ENCODE measurements around the gene HLA-DOA. TPM values are rescaled to one million over a fixed set of nuclear protein-coding genes. Genes with fewer than 3 reads are reported as not detected.

The HLA-DOA gene
- total RNA-seq, 1 donor from 2014 or later = 0.69 TPM

- DNase-seq = no peak
- Mint-ChIP-seq H3K4me3 (ENCODE audit: unreplicated experiment) (no peak overlapping the region), H3K9me3 (ENCODE audit: unreplicated experiment) (peaks cover 2% of the 10 kb centered on the region), H3K27ac (ENCODE audit: unreplicated experiment) (no peak overlapping the region), H3K4me1 (ENCODE audit: low read depth, unreplicated experiment) (peaks cover 4% of the 10 kb centered on the region), H3K36me3 (ENCODE audit: unreplicated experiment) (no peaks in the 10 kb centered on the region), H3K27me3 (ENCODE audit: unreplicated experiment) (no peaks in the 10 kb centered on the region)
- TF ChIP-seq CTCF (IDR thresholded peaks at IDR 0.05; ENCODE audit: partially characterized antibody, unreplicated experiment) = no peak
These were observed 12.5 kb upstream of the HLA-DOA start for GRCh38 chr6:33021917-33022316.

- Mint-ChIP-seq H3K27ac (ENCODE audit: unreplicated experiment) (no peak overlapping the region), H3K4me1 (ENCODE audit: low read depth, unreplicated experiment) (peaks cover 5% of the 10 kb centered on the region), H3K27me3 (ENCODE audit: unreplicated experiment) (no peaks in the 10 kb centered on the region), H3K9me3 (ENCODE audit: unreplicated experiment) (peaks cover 2% of the 10 kb centered on the region), H3K4me3 (ENCODE audit: unreplicated experiment) (no peak overlapping the region), H3K36me3 (ENCODE audit: unreplicated experiment) (no peaks in the 10 kb centered on the region)
- no peak for TF ChIP-seq CTCF (IDR thresholded peaks at IDR 0.05; ENCODE audit: partially characterized antibody, unreplicated experiment)
- DNase-seq = no peak
These were observed 10.0 kb upstream of the HLA-DOA start for GRCh38 chr6:33019372-33019771.

GRCh38 chr6:33018904-33019303, 9.5 kb upstream of the HLA-DOA start:
- peaks cover 5% of the 10 kb centered on the region for H3K4me1 Mint-ChIP-seq (ENCODE audit: low read depth, unreplicated experiment)
- H3K36me3 Mint-ChIP-seq (ENCODE audit: unreplicated experiment) = no peaks in the 10 kb centered on the region
- H3K27ac Mint-ChIP-seq (ENCODE audit: unreplicated experiment) = no peak overlapping the region
- no peak for DNase-seq
- no peak overlapping the region for H3K4me3 Mint-ChIP-seq (ENCODE audit: unreplicated experiment)
- H3K27me3 Mint-ChIP-seq (ENCODE audit: unreplicated experiment) = no peaks in the 10 kb centered on the region
- TF ChIP-seq CTCF (IDR thresholded peaks at IDR 0.05; ENCODE audit: partially characterized antibody, unreplicated experiment) = no peak
- peaks cover 2% of the 10 kb centered on the region for H3K9me3 Mint-ChIP-seq (ENCODE audit: unreplicated experiment)

DNA sequence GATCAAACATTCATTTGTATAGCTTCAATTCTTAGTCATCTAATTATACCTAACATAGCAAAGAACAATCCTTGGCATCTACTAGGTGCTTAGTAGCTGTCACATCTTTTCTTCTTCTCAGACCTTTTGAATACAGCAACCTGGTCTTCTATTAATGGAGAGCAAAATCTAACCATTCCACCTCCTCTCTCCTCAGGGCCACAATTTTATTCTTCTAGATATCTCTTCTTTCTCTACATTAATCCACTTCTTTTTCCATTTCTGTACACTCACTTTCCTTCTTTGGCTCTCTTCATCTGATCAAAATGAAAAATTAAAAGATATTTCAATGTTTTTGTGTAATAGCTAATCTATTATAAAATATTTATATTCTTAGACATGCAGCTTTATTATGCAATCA, 9.0 kb upstream of the HLA-DOA start:
- H3K27ac Mint-ChIP-seq (ENCODE audit: unreplicated experiment) = no peak overlapping the region
- H3K36me3 Mint-ChIP-seq (ENCODE audit: unreplicated experiment) = no peaks in the 10 kb centered on the region
- no peaks in the 10 kb centered on the region for H3K27me3 Mint-ChIP-seq (ENCODE audit: unreplicated experiment)
- TF ChIP-seq CTCF (IDR thresholded peaks at IDR 0.05; ENCODE audit: partially characterized antibody, unreplicated experiment) = no peak
- H3K4me1 Mint-ChIP-seq (ENCODE audit: low read depth, unreplicated experiment) = peaks cover 5% of the 10 kb centered on the region
- DNase-seq = no peak
- H3K9me3 Mint-ChIP-seq (ENCODE audit: unreplicated experiment) = peaks cover 2% of the 10 kb centered on the region
- no peak overlapping the region for H3K4me3 Mint-ChIP-seq (ENCODE audit: unreplicated experiment)

- Mint-ChIP-seq H3K36me3 (ENCODE audit: unreplicated experiment) (no peaks in the 10 kb centered on the region), H3K27me3 (ENCODE audit: unreplicated experiment) (no peaks in the 10 kb centered on the region), H3K27ac (ENCODE audit: unreplicated experiment) (no peak overlapping the region), H3K4me1 (ENCODE audit: low read depth, unreplicated experiment) (peaks cover 5% of the 10 kb centered on the region), H3K4me3 (ENCODE audit: unreplicated experiment) (no peak overlapping the region), H3K9me3 (ENCODE audit: unreplicated experiment) (no peaks in the 10 kb centered on the region)
- DNase-seq = no peak
- TF ChIP-seq CTCF (IDR thresholded peaks at IDR 0.05; ENCODE audit: partially characterized antibody, unreplicated experiment) = no peak
These were observed 8.4 kb upstream of the HLA-DOA start for GRCh38 chr6:33017694-33018353.
